Breast epithelium (tissue), 3 donors: ENCODE results near the gene PTGES3.
A peak's percentile ranks its signal among the peaks of the same experiment; 100 is the strongest.

Source experiments
- CTCF ChIP-seq, 3 donors: fragments of 450-650 bp; IDR thresholded peaks; one replicate each; pipeline ENCODE4 v1.5.1; 2016 to 2017; ENCODE audit warnings: antibody characterized with exemption in 3 of 3, mild to moderate bottlenecking in 3 of 3, moderate library complexity in 3 of 3
- POLR2AphosphoS5 ChIP-seq, 3 donors: sonication (generic); formaldehyde crosslinking; IDR thresholded peaks; one replicate each; pipeline ENCODE4 v1.6.1; 2017; ENCODE audit warnings: antibody characterized with exemption in 3 of 3

- TF ChIP-seq CTCF (IDR thresholded peaks at IDR 0.05) (no peak), POLR2AphosphoS5 (IDR thresholded peaks at IDR 0.05) (peak; percentile 32 to 75 (median 71))
Observed at GRCh38 chr12:56723889-56724700, 36.0 kb upstream of the PTGES3 start.
